HL-60 (cell line): ENCODE results near the gene PNPO.
"Not testable (repeated sequence)": the region's sequence is repeated elsewhere in the genome, so short reads cannot be mapped to it uniquely, and the experiment has no call there.

ENCODE experiments used
- DNase-seq, 2 experiments: peaks; one replicate each; pipeline ENCODE4 v3.0.0-alpha.2; 2010 to 2020; ENCODE audit warnings: low read depth in 1 of 2, low spot score in 1 of 2
- H3K27ac ChIP-seq: fragments of 250-450 bp; sonication (Bioruptor Pico); replicated peaks from 2 replicates; pipeline ENCODE4 v1.5.1; 2020; ENCODE audit warnings: mild to moderate bottlenecking, moderate library complexity
- H3K27me3 ChIP-seq: fragments of 250-450 bp; sonication (Bioruptor Pico); 2 replicates; pipeline ENCODE4 v1.5.1; 2021; ENCODE audit warnings: mild to moderate bottlenecking, moderate library complexity; ENCODE audit not compliant: insufficient read depth, poor library complexity, severe bottlenecking
- H3K4me3 ChIP-seq: replicated peaks from 2 replicates; pipeline ENCODE4 v1.5.1; 2011; ENCODE audit warnings: mild to moderate bottlenecking, control low read depth, low read length; ENCODE audit not compliant: insufficient read depth
- CTCF ChIP-seq: IDR thresholded peaks from one replicate; pipeline ENCODE4 v1.5.1; 2011; ENCODE audit warnings: low read length, control low read depth, inconsistent platforms; ENCODE audit not compliant: insufficient read depth
- GABPA ChIP-seq: IDR thresholded peaks from 2 replicates; pipeline ENCODE4 v1.6.1; 2012; ENCODE audit warnings: low read depth
- POLR2AphosphoS5 ChIP-seq: IDR thresholded peaks from 2 replicates; pipeline ENCODE4 v1.6.1; 2012; ENCODE audit warnings: low read depth
- SPI1 ChIP-seq: IDR thresholded peaks from 2 replicates; pipeline ENCODE4 v1.6.1; 2012; ENCODE audit warnings: low read depth, mild to moderate bottlenecking, borderline replicate concordance
- TF ChIP-seq, protein P1 (sequence below): IDR thresholded peaks from 2 replicates; pipeline ENCODE4 v1.6.1; 2012; ENCODE audit warnings: low read depth; ENCODE audit not compliant: insufficient replicate concordance

The PNPO gene

GRCh38 chr17:47927821-47928400, 13.5 kb upstream of the PNPO start:
- TF ChIP-seq, protein P1, sequence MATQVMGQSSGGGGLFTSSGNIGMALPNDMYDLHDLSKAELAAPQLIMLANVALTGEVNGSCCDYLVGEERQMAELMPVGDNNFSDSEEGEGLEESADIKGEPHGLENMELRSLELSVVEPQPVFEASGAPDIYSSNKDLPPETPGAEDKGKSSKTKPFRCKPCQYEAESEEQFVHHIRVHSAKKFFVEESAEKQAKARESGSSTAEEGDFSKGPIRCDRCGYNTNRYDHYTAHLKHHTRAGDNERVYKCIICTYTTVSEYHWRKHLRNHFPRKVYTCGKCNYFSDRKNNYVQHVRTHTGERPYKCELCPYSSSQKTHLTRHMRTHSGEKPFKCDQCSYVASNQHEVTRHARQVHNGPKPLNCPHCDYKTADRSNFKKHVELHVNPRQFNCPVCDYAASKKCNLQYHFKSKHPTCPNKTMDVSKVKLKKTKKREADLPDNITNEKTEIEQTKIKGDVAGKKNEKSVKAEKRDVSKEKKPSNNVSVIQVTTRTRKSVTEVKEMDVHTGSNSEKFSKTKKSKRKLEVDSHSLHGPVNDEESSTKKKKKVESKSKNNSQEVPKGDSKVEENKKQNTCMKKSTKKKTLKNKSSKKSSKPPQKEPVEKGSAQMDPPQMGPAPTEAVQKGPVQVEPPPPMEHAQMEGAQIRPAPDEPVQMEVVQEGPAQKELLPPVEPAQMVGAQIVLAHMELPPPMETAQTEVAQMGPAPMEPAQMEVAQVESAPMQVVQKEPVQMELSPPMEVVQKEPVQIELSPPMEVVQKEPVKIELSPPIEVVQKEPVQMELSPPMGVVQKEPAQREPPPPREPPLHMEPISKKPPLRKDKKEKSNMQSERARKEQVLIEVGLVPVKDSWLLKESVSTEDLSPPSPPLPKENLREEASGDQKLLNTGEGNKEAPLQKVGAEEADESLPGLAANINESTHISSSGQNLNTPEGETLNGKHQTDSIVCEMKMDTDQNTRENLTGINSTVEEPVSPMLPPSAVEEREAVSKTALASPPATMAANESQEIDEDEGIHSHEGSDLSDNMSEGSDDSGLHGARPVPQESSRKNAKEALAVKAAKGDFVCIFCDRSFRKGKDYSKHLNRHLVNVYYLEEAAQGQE: no peak
- no peak for TF ChIP-seq CTCF
- TF ChIP-seq SPI1: no peak
- no peak for TF ChIP-seq POLR2AphosphoS5
- TF ChIP-seq GABPA: no peak
- no peak for DNase-seq
- no peak overlapping the region for H3K4me3 ChIP-seq
- no peak overlapping the region for H3K27ac ChIP-seq
- no peaks in the 10 kb centered on the region for H3K27me3 ChIP-seq

DNA sequence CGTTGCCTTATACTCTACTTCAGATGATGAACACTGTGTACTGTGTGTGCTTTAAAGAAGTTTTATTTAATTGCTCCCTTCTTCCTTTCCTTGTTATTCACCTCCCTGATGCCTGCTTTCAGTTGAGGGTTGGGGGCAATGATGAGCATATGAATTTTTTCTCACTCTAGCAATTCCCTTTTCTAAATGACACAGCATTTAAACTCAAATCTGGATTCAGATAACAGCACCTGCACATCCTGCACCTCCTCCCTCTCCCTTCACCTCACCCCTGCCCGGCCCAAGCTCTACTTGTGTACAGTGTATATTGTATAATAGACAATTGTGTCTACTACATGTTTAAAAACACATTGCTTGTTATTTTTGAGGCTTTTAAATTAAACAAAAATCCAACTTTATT, 13.0 kb upstream of the PNPO start:
- no peak overlapping the region for H3K27ac ChIP-seq
- no peaks in the 10 kb centered on the region for H3K27me3 ChIP-seq
- H3K4me3 ChIP-seq: no peak overlapping the region
- DNase-seq: no peak
- TF ChIP-seq SPI1: peak; percentile 25; the same call in 1 of the 2 replicates
- TF ChIP-seq GABPA: no peak

GRCh38 chr17:47929218-47930000, 12.0 kb upstream of the PNPO start:
- Histone ChIP-seq H3K27me3 (no peaks in the 10 kb centered on the region), H3K4me3 (no peak overlapping the region), H3K27ac (no peak overlapping the region)
- DNase-seq: no peak
- no peak for TF ChIP-seq SPI1
- no peak for TF ChIP-seq GABPA
- TF ChIP-seq, protein P1: no peak

GRCh38 chr17:47931848-47932247, 9.5 kb upstream of the PNPO start:
- no peak for DNase-seq
- H3K27me3 ChIP-seq: no peaks in the 10 kb centered on the region
- TF ChIP-seq GABPA: no peak

DNA sequence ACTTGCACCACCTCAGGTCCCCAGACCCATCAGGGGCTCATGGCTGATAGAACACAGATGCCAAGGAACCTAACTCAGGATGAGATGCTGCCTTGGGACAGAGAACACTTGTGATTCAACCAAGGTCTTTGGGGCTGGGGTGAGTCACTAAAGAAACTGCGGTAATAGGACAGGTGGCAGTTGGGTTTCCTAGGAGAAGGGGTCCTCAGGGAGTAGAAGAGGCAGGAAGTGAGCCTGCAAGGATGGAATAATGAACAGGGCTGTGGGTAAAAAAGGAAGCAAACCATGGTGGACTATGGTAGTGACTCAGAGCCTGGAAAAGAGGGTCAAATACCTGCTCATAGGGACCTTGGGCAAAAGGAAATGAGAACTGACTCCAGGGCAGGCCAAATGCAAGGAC, 6.5 kb upstream of the PNPO start:
- no peak overlapping the region for H3K27ac ChIP-seq
- H3K4me3 ChIP-seq: no peak overlapping the region
- DNase-seq: no peak
- no peaks in the 10 kb centered on the region for H3K27me3 ChIP-seq
- TF ChIP-seq GABPA: no peak
- no peak for TF ChIP-seq CTCF
- no peak for TF ChIP-seq SPI1
- no peak for TF ChIP-seq POLR2AphosphoS5
- TF ChIP-seq, protein P1: no peak

More at GRCh38 chr17:47931848-47932247, 9.5 kb upstream of the PNPO start:
- Histone ChIP-seq H3K4me3 (no peak overlapping the region), H3K27ac (no peak overlapping the region)

GRCh38 chr17:47935468-47935867, 5.9 kb upstream of the PNPO start:
- not testable (repeated sequence) for H3K4me3 ChIP-seq, H3K27me3 ChIP-seq, H3K27ac ChIP-seq

More at GRCh38 chr17:47935468-47935867, 5.9 kb upstream of the PNPO start:
- DNase-seq: not testable (repeated sequence)
